HG02870 (cell line): ENCODE measurements around the gene PCGF1.
"Not testable (repeated sequence)": the region's sequence is repeated elsewhere in the genome, so short reads cannot be mapped to it uniquely, and the experiment has no call there.

Source experiments
- ATAC-seq: cut with Tn5 transposase; IDR thresholded peaks from one replicate; pipeline ENCODE4 v1.9.1; 2021; ENCODE audit warnings: mild to moderate bottlenecking, moderate library complexity; ENCODE audit not compliant: unreplicated experiment

Gene PCGF1

DNA sequence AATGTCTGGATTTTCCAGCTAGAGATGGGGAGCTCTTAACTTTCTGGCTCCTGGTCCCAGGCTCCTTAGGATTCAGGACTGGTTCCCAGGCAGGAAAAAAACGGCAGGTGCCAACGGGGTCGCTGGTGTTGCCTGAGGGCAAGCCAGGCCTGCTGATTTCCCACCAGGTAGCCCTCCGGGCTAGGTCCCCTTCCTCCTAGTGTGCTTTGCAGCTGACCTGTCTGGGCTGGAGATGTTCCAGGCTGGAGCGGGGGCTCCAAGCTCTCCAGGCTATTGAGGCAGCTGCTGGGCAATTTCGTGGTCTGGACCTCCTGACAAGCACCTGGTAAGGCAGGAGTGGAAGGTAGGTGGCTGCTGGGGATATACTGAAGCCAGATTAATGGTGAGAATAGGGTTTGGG is 33.0 kb downstream of the PCGF1 start:
- ATAC-seq = no peak

DNA sequence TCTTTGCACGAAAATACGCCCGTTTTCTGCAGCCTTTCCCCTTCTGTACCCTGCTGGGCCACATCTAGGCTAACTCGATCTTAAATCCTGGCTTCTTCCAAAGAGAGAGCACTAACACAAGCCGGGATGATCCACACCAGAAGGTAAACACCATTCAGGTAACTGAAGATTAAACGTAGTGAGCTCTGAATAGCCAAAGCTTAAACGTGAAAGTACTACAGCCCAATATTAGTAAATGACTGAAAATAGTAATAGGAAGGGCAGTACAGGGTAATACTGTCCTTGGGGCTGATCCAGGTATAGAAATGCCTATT is 34.6 kb downstream of the PCGF1 start:
- ATAC-seq = no peak

GRCh38 chr2:74472086-74472944 is 35.2 kb downstream of the PCGF1 start, which contains the start of gene MRPL53:
Gene MRPL53, minus strand, starts transcription at chr2:74472680. Its CDS starts 20 bp downstream, at chr2:74472660.
- ATAC-seq = peak; percentile 80

DNA sequence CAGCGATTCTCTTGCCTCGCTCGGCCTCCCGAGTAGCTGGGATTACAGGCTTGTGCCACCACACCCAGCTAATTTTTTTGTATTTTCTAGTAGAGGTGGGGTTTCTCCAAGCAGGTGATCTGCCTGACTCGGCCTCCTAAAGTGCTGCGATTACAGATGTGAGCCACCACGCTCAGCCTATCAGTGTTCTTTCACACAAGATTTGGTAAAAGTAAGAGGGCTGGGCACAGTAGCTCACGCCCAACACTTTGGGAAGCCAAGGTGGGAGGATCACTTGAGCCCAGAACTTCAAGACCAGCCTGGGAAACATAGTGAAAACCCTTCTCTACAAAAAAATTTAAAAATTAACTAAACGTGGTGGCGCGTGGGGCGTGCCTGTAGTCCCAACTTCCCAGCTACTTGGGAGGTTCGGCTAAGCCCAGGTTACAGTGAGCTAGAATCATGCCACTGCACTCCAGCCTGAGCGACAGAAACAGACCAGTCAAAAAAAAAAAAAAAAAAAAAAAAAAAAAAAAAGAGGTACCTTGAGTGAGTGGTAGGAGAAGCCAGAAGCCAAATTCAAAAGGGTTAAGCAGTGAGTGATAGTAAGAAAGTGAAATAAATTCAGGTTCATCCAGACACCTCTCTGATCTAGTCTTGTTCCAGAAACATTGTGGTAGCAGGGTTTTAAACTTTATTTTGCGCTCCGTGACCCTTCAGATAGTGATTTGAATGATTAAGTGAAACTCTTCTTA is 36.0 kb downstream of the PCGF1 start:
- ATAC-seq = no peak

- ATAC-seq = not testable (repeated sequence)
Observed at GRCh38 chr2:74470742-74471141, 36.8 kb downstream of the PCGF1 start.

- ATAC-seq = no peak
Observed at GRCh38 chr2:74464406-74464805, 43.1 kb downstream of the PCGF1 start.

- no peak for ATAC-seq
Observed at GRCh38 chr2:74462786-74463105, 44.7 kb downstream of the PCGF1 start.

DNA sequence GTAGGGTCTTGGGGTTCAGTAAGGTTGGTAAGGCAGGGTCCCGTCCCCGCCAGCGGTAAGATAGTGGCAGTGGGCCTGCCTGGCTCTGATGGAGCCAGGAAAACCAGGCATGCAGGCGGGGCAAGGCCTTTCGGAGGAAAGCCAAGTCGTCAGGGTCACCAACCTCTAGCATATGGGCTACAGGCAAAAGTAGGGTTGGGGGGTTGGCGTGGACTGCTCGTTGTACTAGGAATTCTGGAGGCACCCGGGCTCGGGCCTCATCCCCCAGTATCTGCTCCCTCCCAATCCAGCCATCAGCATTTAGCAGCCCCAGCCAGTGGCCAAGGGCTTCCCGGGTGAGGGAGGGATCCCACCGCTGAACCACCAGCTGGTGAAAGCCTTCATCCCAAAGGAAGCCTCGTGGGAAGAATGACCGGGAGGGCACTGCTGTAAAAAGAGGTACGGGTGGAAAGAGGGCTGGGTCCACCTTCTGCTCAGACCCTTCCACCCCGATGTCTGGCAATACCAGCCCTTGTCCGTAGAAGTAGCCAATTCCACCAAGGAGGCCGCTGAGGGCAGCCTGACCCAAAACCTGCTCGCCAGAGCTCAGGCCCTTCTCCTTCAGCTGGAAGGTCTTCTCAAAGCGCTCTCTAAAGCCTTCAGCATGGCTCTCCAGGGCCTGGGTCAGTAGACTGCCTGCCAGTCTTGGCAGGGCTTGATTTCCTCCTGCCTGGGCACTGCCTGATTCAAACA is 45.3 kb downstream of the PCGF1 start:
- no peak for ATAC-seq

- no peak for ATAC-seq
Observed at GRCh38 chr2:74461187-74462053, 46.1 kb downstream of the PCGF1 start.

GRCh38 chr2:74460187-74460586 is 47.3 kb downstream of the PCGF1 start:
- ATAC-seq = not testable (repeated sequence)

GRCh38 chr2:74459503-74460118 is 47.9 kb downstream of the PCGF1 start:
- ATAC-seq = not testable (repeated sequence)

DNA sequence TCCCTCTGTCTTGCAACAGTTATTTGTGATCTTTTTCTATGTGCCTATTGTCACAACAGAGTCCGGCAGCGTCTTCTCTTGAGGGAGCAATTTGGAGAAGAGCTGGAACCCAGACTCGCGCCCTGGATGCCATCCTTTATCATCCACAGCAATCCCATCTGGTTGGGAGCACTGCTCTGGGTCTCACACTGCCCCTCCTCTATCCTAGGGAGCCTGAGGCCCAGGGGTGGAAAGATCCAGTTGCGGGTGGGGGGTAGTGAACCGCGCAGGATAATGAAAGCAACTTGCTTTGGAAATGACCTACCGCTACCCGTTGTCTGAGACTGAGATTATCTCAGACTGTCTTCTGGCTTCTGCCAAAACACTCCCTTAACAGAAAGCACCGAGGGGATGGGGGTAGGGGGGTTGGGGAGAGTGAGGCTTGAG is 48.5 kb downstream of the PCGF1 start:
- ATAC-seq = no peak

- peak; percentile 82 for ATAC-seq
Observed at GRCh38 chr2:74458132-74458937, 49.2 kb downstream of the PCGF1 start, which contains the start of gene WBP1. Gene WBP1, plus strand, starts transcription at chr2:74458438. Its CDS starts 165 bp downstream, at chr2:74458603.

DNA sequence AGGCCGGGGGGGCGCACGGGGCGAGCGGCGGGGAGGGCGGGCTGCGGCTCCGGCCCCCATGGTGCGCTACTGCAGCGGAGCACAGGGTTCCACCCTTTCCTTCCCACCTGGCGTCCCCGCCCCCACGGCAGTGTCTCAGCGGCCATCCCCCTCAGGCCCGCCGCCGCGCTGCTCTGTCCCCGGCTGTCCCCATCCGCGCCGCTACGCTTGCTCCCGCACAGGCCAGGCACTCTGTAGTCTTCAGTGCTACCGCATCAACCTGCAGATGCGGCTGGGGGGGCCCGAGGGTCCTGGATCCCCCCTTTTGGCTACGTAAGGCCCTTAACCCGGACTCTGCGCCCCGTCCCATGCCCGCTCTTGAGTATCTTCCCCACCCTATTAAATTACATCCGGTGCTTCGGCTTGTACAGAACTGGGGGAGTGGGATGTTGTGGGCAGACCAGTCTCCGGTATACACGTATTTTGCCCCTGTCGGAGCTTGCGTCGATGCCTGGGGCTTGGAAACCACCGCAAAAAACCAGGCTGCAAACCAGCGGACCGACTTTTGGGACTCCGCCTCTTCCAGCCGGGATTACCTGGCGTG is 49.9 kb downstream of the PCGF1 start:
- ATAC-seq = peak; percentile 31

DNA sequence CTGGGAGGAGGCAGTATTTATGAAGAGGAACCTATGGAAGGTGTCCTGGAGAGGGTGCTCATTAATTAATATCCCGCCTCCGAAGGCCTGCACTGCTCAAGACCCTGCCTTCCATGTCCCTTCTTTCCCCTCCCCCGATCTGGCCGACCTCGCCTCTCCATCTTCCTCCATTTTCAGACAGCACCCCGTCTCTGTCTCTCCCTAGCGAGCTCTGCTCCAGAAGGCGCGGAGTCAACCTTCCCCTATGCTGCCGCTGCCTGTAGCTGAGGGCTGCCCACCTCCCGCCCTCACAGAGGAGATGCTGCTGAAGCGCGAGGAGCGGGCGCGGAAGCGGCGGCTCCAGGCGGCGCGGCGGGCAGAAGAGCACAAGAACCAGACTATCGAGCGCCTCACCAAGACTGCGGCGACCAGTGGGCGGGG is 50.4 kb downstream of the PCGF1 start:
- no peak for ATAC-seq
